ENCODE results near the gene RAX.

The RAX gene

GRCh38 chr18:59222341-59222740, 50.9 kb downstream of the RAX start:
- H3K27ac ChIP-seq: no peak overlapping the region
- peaks cover 3% of the 10 kb centered on the region for H3K27me3 ChIP-seq (ENCODE audit: control insufficient read depth, insufficient read depth, low read length)
- H3K9me3 ChIP-seq (ENCODE audit: control insufficient read depth, low read length): no peaks in the 10 kb centered on the region
- no peak overlapping the region for H3K9ac ChIP-seq
- no peak overlapping the region for H3K4me2 ChIP-seq (ENCODE audit: low read length)
- no peak overlapping the region for H3K4me3 ChIP-seq (ENCODE audit: low read depth, low read length)
- no peak for TF ChIP-seq CTCF (IDR thresholded peaks at IDR 0.05)
- H3K4me1 ChIP-seq: no peaks in the 10 kb centered on the region
- no peaks in the 10 kb centered on the region for H3K36me3 ChIP-seq (ENCODE audit: control insufficient read depth, insufficient read depth, low read length)
- H2AFZ ChIP-seq: no peak overlapping the region
- H3K79me2 ChIP-seq: no peaks in the 10 kb centered on the region

- no peaks in the 10 kb centered on the region for H3K79me2 ChIP-seq
- H3K27ac ChIP-seq: no peak overlapping the region
- H3K4me1 ChIP-seq: no peaks in the 10 kb centered on the region
- no peaks in the 10 kb centered on the region for H3K9me3 ChIP-seq (ENCODE audit: control insufficient read depth, low read length)
- H3K9ac ChIP-seq: no peak overlapping the region
- H3K4me2 ChIP-seq (ENCODE audit: low read length): peak overlapping the region; percentile 71
- H3K27me3 ChIP-seq (ENCODE audit: control insufficient read depth, insufficient read depth, low read length): peaks cover 3% of the 10 kb centered on the region
- peak overlapping the region; percentile 22 for H3K4me3 ChIP-seq (ENCODE audit: low read depth, low read length)
- TF ChIP-seq CTCF (IDR thresholded peaks at IDR 0.05): no peak
- H3K36me3 ChIP-seq (ENCODE audit: control insufficient read depth, insufficient read depth, low read length): no peaks in the 10 kb centered on the region
- peak overlapping the region; percentile 68 for H2AFZ ChIP-seq
Measured at GRCh38 chr18:59220784-59221765, 52.2 kb downstream of the RAX start.

GRCh38 chr18:59220164-59220783, 53.0 kb downstream of the RAX start:
- Histone ChIP-seq H3K4me3 (ENCODE audit: low read depth, low read length) (peak overlapping the region; percentile 22), H3K4me2 (ENCODE audit: low read length) (peak overlapping the region; percentile 71), H3K79me2 (no peaks in the 10 kb centered on the region), H3K27ac (no peak overlapping the region), H3K9ac (no peak overlapping the region), H3K9me3 (ENCODE audit: control insufficient read depth, low read length) (no peaks in the 10 kb centered on the region), H3K4me1 (no peaks in the 10 kb centered on the region), H3K36me3 (ENCODE audit: control insufficient read depth, insufficient read depth, low read length) (no peaks in the 10 kb centered on the region), H3K27me3 (ENCODE audit: control insufficient read depth, insufficient read depth, low read length) (peaks cover 3% of the 10 kb centered on the region), H2AFZ (peak overlapping the region; percentile 68)
- TF ChIP-seq CTCF (IDR thresholded peaks at IDR 0.05): no peak

DNA sequence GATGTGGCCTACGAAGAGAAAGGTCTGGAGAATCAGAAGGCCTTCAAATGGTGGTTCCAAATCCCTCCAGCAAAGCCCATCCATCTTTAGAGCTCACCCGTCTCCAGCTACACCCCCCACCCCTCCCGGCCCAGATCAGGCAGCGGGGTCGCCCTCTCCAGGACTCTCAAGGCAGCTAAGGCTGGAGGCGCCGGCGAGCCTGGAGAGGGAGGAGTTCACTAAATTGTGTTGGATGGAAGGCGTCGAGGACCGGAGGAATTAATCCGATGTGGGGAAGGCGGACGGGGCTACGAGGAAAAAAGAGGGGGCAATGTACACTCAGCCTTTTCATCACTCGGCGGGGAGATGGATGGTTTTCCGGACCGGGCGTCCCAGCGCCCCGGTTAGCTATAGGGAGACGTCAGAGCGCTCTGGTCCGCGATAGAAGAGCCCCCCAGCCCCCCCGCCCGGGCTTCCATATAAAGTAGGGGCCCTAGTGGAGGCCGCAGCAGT, 53.5 kb downstream of the RAX start, which contains the start of gene GRP:
Gene GRP, plus strand, starts transcription at position 487 of the 492 bp plus-strand sequence. CDS start 108 bp downstream, outside the sequence.
- Histone ChIP-seq H2AFZ (peak within 1 kb of the TSS; percentile 68), H3K9me3 (ENCODE audit: control insufficient read depth, low read length) (no peaks in the 10 kb centered on the region), H3K9ac (no peak within 1 kb of the TSS), H3K36me3 (ENCODE audit: control insufficient read depth, insufficient read depth, low read length) (no peaks in the 10 kb centered on the region), H3K27ac (no peak within 1 kb of the TSS), H3K4me1 (no peaks in the 10 kb centered on the region), H3K27me3 (ENCODE audit: control insufficient read depth, insufficient read depth, low read length) (peaks cover 3% of the 10 kb centered on the region), H3K4me2 (ENCODE audit: low read length) (peak within 1 kb of the TSS; percentile 71), H3K4me3 (ENCODE audit: low read depth, low read length) (peak within 1 kb of the TSS; percentile 22), H3K79me2 (no peaks in the 10 kb centered on the region)
- TF ChIP-seq CTCF (IDR thresholded peaks at IDR 0.05): no peak
